GM06990 (cell line): Measurements from ENCODE around the gene ETV1.
"Not testable (repeated sequence)": the region's sequence is repeated elsewhere in the genome, so short reads cannot be mapped to it uniquely, and the experiment has no call there.

Experiments
- DNase-seq: peaks from one replicate; pipeline ENCODE4 v3.0.0-alpha.2; 2011; ENCODE audit not compliant: insufficient read length; ENCODE audit errors: extremely low read depth
- H3K27me3 ChIP-seq: replicated peaks from 2 replicates; pipeline ENCODE4 v1.6.0; 2011; ENCODE audit warnings: low read length; ENCODE audit not compliant: control insufficient read depth, insufficient read depth
- H3K36me3 ChIP-seq: 2 replicates; pipeline ENCODE4 v1.5.1; 2011; ENCODE audit warnings: low read length; ENCODE audit not compliant: control insufficient read depth, insufficient read depth
- H3K4me3 ChIP-seq: replicated peaks from 2 replicates; pipeline ENCODE4 v1.5.1; 2011; ENCODE audit warnings: low read depth, mild to moderate bottlenecking, control low read depth, low read length
- TF ChIP-seq, protein P1 (sequence below): IDR thresholded peaks from 2 replicates; pipeline ENCODE4 v1.5.1; 2011; ENCODE audit warnings: low read length, control low read depth, mild to moderate bottlenecking, inconsistent platforms; ENCODE audit not compliant: insufficient read depth, poor library complexity, severe bottlenecking

The ETV1 gene

DNA sequence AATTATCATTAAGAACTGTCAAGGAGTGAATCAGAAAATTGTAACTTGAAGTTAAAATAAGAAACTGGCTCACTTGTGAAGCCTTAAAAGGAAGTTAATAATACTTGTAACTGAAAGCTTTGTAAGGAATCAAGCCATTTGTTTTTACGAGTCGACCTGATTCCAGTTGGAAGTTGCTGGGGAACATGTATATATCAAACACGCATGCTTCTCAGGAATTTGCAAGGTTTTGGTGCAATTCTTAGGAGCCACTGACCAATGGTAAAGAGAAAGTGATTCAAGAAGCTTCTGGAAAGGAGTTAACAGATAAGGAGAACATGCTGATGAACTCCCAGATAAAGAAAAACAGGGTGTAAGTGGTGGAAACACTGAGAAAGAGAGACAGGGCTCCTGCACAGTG lies 56.4 kb downstream of the ETV1 start:
- TF ChIP-seq, protein P1, sequence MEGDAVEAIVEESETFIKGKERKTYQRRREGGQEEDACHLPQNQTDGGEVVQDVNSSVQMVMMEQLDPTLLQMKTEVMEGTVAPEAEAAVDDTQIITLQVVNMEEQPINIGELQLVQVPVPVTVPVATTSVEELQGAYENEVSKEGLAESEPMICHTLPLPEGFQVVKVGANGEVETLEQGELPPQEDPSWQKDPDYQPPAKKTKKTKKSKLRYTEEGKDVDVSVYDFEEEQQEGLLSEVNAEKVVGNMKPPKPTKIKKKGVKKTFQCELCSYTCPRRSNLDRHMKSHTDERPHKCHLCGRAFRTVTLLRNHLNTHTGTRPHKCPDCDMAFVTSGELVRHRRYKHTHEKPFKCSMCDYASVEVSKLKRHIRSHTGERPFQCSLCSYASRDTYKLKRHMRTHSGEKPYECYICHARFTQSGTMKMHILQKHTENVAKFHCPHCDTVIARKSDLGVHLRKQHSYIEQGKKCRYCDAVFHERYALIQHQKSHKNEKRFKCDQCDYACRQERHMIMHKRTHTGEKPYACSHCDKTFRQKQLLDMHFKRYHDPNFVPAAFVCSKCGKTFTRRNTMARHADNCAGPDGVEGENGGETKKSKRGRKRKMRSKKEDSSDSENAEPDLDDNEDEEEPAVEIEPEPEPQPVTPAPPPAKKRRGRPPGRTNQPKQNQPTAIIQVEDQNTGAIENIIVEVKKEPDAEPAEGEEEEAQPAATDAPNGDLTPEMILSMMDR: no peak
- Histone ChIP-seq H3K27me3 (no peaks in the 10 kb centered on the region), H3K4me3 (no peak overlapping the region), H3K36me3 (no peaks in the 10 kb centered on the region)
- DNase-seq: no peak

DNA sequence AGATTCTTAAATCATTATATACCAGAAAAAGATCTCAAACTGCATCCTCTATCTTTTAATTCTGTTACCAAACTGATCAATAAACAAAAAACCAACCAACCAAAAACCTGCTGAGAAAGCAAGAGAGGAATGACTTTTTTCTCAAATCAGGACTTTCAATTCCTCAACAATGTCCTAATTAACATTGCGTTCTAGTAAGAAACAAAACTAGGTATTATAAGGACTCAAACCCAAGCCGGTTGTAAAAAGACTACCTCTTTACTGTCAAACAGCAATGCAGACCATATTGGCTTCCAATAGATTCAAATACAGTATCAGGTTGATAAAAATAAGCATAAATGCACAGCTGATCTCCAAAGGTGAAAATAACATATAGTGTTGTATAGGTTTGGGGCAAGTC lies 57.3 kb downstream of the ETV1 start:
- no peak for DNase-seq
- Histone ChIP-seq H3K36me3 (no peaks in the 10 kb centered on the region), H3K4me3 (no peak overlapping the region), H3K27me3 (no peaks in the 10 kb centered on the region)
- TF ChIP-seq, protein P1: no peak

DNA sequence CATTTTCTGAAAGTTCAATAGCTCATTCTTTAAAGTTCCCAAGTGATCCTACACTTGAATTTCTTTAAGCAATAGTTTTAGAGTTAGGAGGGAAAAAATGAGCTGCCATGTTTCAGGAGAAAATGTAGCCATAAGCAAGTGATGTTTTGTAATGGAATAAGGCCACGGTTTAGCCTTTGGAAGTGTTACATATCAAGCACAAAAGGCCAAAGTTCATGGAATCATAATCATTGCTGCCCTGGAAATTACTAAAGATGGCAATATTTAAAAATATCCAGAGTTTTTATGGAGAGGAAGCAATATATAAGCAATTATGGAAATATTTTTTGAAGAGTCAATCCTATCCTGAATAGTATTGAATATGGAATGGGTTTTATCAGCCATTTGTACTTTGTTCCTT lies 68.4 kb downstream of the ETV1 start:
- Histone ChIP-seq H3K27me3 (no peaks in the 10 kb centered on the region), H3K4me3 (no peak overlapping the region), H3K36me3 (no peaks in the 10 kb centered on the region)
- TF ChIP-seq, protein P1: no peak
- DNase-seq: no peak

DNA sequence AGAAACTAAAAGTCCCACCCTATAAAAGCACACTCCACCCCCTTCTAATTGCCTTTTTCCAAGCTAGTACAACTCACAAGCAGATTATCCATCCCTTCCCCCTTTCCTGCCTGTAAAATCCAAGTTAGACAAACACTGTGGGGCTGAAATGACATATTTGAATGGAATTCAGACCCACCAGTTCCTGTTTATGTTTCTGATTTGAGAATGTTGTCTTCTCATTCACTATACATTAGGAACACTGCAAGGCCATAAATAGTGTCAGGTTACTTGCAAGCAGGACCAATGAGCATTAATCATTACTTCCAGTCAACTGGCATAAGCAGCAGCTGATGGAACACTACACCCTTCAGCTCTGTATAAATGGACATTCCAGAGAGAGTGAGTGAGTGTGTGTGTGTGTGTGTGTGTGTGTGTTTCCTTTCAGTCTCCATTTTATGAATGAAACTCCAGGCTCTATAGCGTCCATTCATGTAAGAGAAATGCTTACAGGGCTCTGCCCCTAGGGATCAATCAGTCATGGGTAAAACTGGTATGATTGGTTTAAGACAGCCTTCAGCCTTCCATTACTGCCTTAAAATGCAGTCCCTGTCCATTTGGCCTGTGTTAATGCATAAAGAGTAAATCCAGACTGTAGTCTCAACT lies 69.3 kb downstream of the ETV1 start:
- DNase-seq: no peak
- Histone ChIP-seq H3K4me3 (no peak overlapping the region), H3K36me3 (no peaks in the 10 kb centered on the region), H3K27me3 (no peaks in the 10 kb centered on the region)
- TF ChIP-seq, protein P1: no peak

DNA sequence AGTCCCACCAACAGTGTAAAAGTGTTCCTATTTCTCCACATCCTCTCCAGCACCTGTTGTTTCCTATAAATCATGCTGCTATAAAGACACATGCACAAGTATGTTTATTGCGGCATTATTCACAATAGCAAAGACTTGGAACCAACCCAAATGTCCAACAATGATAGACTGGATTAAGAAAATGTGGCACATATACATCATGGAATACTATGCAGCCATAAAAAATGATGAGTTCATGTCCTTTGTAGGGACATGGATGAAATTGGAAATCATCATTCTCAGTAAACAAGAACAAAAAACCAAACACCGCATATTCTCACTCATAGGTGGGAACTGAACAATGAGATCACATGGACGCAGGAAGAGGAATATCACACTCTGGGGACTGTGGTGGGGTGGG lies 71.1 kb downstream of the ETV1 start:
- not testable (repeated sequence) for H3K27me3 ChIP-seq, H3K36me3 ChIP-seq, H3K4me3 ChIP-seq, DNase-seq

DNA sequence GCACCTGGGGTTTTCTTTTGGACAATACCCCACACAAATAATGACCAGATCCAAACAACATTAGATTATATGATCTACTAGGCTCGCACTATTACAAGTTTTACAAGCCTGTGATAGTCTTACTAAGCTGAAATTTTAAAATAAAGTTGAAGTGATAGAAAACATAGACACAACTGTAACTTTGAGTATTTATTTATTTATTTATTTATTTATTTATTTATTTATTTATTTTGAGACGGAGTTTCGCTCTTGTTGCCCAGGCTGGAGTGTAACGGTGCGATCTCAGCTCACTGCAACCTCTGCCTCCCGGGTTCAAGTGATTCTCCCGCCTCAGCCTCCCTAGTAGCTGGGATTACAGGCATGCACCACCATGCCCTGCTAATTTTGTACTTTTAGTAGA lies 72.4 kb downstream of the ETV1 start:
- not testable (repeated sequence) for H3K27me3 ChIP-seq, H3K4me3 ChIP-seq

DNA sequence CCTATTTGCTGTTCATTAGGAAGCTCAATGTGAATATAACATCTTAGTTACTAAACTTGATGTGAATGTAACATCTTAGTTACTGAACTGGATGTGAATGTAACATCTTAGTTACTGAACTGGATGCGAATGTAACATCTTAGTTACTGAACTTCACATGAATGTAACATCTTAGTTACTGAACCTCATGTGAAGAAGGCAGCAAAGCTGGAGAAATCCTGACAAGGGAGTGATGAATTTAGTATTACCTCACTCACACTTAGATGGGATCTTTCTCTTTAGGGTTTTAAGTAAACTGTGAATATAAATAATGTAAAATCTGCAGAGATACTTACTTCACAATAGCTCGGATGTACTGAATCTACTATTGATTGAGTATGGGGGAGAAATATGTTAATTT lies 73.6 kb downstream of the ETV1 start:
- H3K27me3 ChIP-seq: no peaks in the 10 kb centered on the region
- DNase-seq: no peak
- no peaks in the 10 kb centered on the region for H3K36me3 ChIP-seq
- TF ChIP-seq, protein P1: no peak
- no peak overlapping the region for H3K4me3 ChIP-seq

More for the DNA sequence above, 72.4 kb downstream of the ETV1 start:
- DNase-seq, H3K36me3 ChIP-seq: not testable (repeated sequence)
